Measurements from ENCODE around the gene SNRK.

- TF ChIP-seq CTCF (IDR thresholded peaks at IDR 0.05) (no peak), ZFX (IDR thresholded peaks at IDR 0.05; ENCODE audit: borderline replicate concordance) (no peak)
These were observed 33.0 kb upstream of the SNRK start for GRCh38 chr3:43253294-43253693.
